NCI-H128 (cell line): Measurements from ENCODE around the gene CERS4.
"Not testable (repeated sequence)": the region's sequence is repeated elsewhere in the genome, so short reads cannot be mapped to it uniquely, and the experiment has no call there.

Source experiments
- DNase-seq: peaks from one replicate; lab custom pipeline; 2025; ENCODE audit not compliant: unreplicated experiment; lab: John Stamatoyannopoulos, UW

The CERS4 gene

GRCh38 chr19:8241646-8242045, 32.5 kb downstream of the CERS4 start:
- no peak for DNase-seq

GRCh38 chr19:8242211-8242821, 33.1 kb downstream of the CERS4 start:
- no peak for DNase-seq

- DNase-seq = no peak
Observed at GRCh38 chr19:8243146-8243545, 34.0 kb downstream of the CERS4 start.

GRCh38 chr19:8244442-8244841, 35.3 kb downstream of the CERS4 start:
- no peak for DNase-seq

GRCh38 chr19:8245869-8246835, 37.0 kb downstream of the CERS4 start:
- no peak for DNase-seq

- not testable (repeated sequence) for DNase-seq
Observed at GRCh38 chr19:8247129-8247890, 38.1 kb downstream of the CERS4 start.

- DNase-seq = no peak
Observed at GRCh38 chr19:8248348-8249328, 39.5 kb downstream of the CERS4 start.

- no peak for DNase-seq
Observed at GRCh38 chr19:8250596-8250995, 41.4 kb downstream of the CERS4 start.

- DNase-seq = no peak
Observed at GRCh38 chr19:8251025-8251472, 41.9 kb downstream of the CERS4 start.

GRCh38 chr19:8252922-8253589, 43.9 kb downstream of the CERS4 start:
- DNase-seq = peak; percentile 49

GRCh38 chr19:8253678-8254077, 44.5 kb downstream of the CERS4 start:
- no peak for DNase-seq

- DNase-seq = no peak
Observed at GRCh38 chr19:8254286-8255001, 45.3 kb downstream of the CERS4 start.

- no peak for DNase-seq
Observed at GRCh38 chr19:8255426-8256125, 46.4 kb downstream of the CERS4 start.

GRCh38 chr19:8256276-8257051, 47.3 kb downstream of the CERS4 start:
- DNase-seq = no peak

GRCh38 chr19:8257052-8257443, 47.9 kb downstream of the CERS4 start:
- DNase-seq = no peak

- DNase-seq = no peak
Observed at GRCh38 chr19:8259142-8259921, 50.2 kb downstream of the CERS4 start.

GRCh38 chr19:8259922-8260247, 50.7 kb downstream of the CERS4 start:
- DNase-seq = no peak
